Lower lobe of right lung (tissue), 2 donors: ENCODE measurements around the gene CYP27B1. TPM values are rescaled to one million over a fixed set of nuclear protein-coding genes. Genes with fewer than 3 reads are reported as not detected.
A peak's percentile ranks its signal among the peaks of the same experiment; 100 is the strongest.

ENCODE experiments used
- ATAC-seq, 2 donors: fragments of 200-7000 bp; cut with Tn5 transposase; one replicate each; pipeline ENCODE4 v1.9.1; 2020 to 2022; ENCODE audit warnings: mild to moderate bottlenecking in 2 of 2, moderate library complexity in 2 of 2
- DNase-seq: peaks from one replicate; pipeline ENCODE4 v3.0.0-alpha.2; 2020
- H3K27ac ChIP-seq: fragments of 200-600 bp; one replicate; pipeline ENCODE4 v1.8.0; 2022
- H3K27me3 ChIP-seq: fragments of 200-600 bp; one replicate; pipeline ENCODE4 v1.8.0; 2022; ENCODE audit warnings: low read depth
- H3K36me3 ChIP-seq: fragments of 200-600 bp; one replicate; pipeline ENCODE4 v1.8.0; 2022; ENCODE audit warnings: mild to moderate bottlenecking
- H3K4me1 ChIP-seq: fragments of 200-600 bp; one replicate; pipeline ENCODE4 v1.8.0; 2022
- H3K4me3 ChIP-seq: fragments of 200-600 bp; one replicate; pipeline ENCODE4 v1.8.0; 2022; ENCODE audit warnings: mild to moderate bottlenecking
- H3K9me3 ChIP-seq: fragments of 200-600 bp; one replicate; pipeline ENCODE4 v1.8.0; 2022
- CTCF ChIP-seq: fragments of 200-600 bp; IDR thresholded peaks from one replicate; pipeline ENCODE4 v1.8.0; 2022; ENCODE audit warnings: antibody characterized with exemption, mild to moderate bottlenecking
- intact Hi-C: fragments of 100-400 bp; cut with DNase I; formaldehyde crosslinking; loops from one replicate; pipeline ENCODE4 v1.11.0; 2022
- total RNA-seq: library from RNA; stranded (reverse); fragmentation: NEBNext Ultra II Directional; extraction: Animal tissue kit (Norgen Biotek cat#: 25700); gene quantifications from one replicate; pipeline ENCODE4 v1.2.1, GENCODE V29; 2021
- donor health status: DM: no; HTN: yes; CAD: no; lungs with severe emphysema.

Gene CYP27B1
- total RNA-seq, 1 donor from 2014 or later = 1.1 TPM

- Histone ChIP-seq H3K36me3 (peaks cover 23% of the 10 kb centered on the region), H3K9me3 (no peaks in the 10 kb centered on the region), H3K4me3 (peak overlapping the region; percentile 64), H3K4me1 (peaks cover 46% of the 10 kb centered on the region), H3K27ac (peak overlapping the region; percentile 78), H3K27me3 (no peaks in the 10 kb centered on the region)
- no peak for TF ChIP-seq CTCF
- peak; percentile 0 to 2 for ATAC-seq
- DNase-seq = peak; percentile 66
- intact Hi-C loops = no loop called here
Observed at GRCh38 chr12:57755454-57756372, 11.2 kb downstream of the CYP27B1 start.

DNA sequence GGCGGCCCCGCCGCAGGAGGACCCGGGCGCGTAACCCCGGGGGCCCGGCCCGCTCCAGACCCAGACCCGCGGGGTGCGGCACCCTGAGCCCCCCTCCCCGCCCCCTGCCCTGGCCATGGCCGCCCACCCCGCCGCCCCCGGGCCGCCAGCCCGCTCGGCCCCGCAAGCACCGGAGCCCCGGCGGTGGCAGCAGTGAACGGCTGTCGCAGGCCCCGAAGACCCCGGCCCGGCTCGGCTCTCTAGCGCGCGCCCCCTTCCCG lies 11.8 kb downstream of the CYP27B1 start:
- H3K36me3 ChIP-seq = peaks cover 29% of the 10 kb centered on the region
- DNase-seq = no peak
- intact Hi-C loops = no loop called here
- H3K4me1 ChIP-seq = peaks cover 51% of the 10 kb centered on the region
- H3K27ac ChIP-seq = peak overlapping the region; percentile 78
- no peak for ATAC-seq
- peak overlapping the region; percentile 64 for H3K4me3 ChIP-seq
- no peaks in the 10 kb centered on the region for H3K27me3 ChIP-seq
- no peaks in the 10 kb centered on the region for H3K9me3 ChIP-seq
- no peak for TF ChIP-seq CTCF

DNA sequence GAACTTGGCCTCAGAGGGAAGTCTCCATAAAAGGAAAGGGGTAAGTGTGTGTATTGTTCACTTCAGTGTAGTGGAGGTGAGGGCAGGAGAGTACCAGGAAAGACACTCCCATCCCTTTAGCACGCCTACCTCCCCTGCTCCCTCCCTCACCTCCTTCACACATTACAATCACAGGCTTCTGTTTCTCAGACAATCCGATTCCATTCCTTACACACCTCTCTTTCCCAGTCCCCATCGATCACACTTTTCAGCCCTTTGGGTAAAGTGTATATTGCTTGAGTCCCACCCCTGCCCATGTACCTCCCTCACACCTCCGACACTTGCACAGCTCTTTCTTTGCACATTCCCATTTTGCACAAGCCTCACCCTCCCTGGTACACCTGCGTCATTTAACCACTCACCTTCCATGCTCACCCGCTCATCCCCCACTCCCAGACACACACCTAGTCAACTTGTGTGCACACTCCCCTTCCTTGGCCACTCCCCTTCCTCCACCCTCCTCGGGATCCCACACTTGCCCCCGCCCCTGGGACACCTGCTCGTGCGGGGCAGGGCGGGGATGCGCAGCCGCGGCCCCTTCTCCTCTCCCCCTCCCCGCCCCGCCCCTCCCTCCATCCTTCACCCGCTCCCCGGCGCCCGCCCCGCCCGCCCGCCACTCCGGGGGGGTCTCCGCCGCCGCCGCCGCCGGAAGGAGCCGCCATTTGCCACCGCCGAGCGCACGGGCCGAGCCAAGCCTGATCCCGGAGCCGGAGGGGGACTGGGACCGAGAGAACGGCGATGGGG lies 12.3 kb downstream of the CYP27B1 start, which contains the start of gene MARCHF9:
MARCHF9 (plus strand) TSS at position 693 of the 783 bp plus-strand sequence. CDS start 426 bp downstream, outside the sequence.
- TF ChIP-seq CTCF = no peak
- peak within 1 kb of the TSS; percentile 64 for H3K4me3 ChIP-seq
- ATAC-seq (peak; percentile 59 to 69), DNase-seq (peak; percentile 86)
- H3K36me3 ChIP-seq = peaks cover 34% of the 10 kb centered on the region
- H3K27me3 ChIP-seq = no peaks in the 10 kb centered on the region
- intact Hi-C loops = no loop called here
- peaks cover 51% of the 10 kb centered on the region for H3K4me1 ChIP-seq
- no peaks in the 10 kb centered on the region for H3K9me3 ChIP-seq
- peak within 1 kb of the TSS; percentile 78 for H3K27ac ChIP-seq

DNA sequence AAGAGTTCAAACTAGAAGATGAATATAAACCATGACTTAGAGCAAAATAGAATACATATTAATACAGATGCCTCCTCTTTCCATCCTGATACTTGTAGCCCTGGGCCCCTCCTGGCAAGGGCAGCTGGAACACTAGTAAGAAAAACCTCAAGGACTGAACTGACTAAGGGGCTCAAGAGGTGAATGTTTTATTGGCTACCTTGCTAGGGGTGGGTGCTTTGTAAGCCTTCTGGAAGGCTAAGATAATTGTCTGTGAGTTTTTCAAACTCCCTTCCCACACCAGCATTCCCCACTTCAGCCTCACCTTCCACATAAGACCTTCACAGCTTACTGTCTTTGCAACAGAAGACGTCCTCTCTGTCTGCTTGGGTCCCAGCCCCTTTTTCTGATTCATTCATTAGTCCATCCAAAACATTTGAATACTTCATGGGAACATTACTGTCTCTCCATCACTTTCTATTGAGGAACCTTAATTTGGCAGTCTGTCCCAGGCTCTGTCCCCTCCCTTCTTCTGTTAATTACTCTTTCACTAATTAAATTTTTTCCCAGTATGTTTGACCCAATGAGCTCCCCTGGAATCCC lies 13.0 kb downstream of the CYP27B1 start:
- peaks cover 37% of the 10 kb centered on the region for H3K36me3 ChIP-seq
- peak overlapping the region; percentile 25 for H3K27ac ChIP-seq
- H3K4me3 ChIP-seq = no peak overlapping the region
- peaks cover 51% of the 10 kb centered on the region for H3K4me1 ChIP-seq
- H3K27me3 ChIP-seq = no peaks in the 10 kb centered on the region
- DNase-seq = no peak
- ATAC-seq = no peak
- no peaks in the 10 kb centered on the region for H3K9me3 ChIP-seq
- intact Hi-C loops = no loop called here
- TF ChIP-seq CTCF = no peak

DNA sequence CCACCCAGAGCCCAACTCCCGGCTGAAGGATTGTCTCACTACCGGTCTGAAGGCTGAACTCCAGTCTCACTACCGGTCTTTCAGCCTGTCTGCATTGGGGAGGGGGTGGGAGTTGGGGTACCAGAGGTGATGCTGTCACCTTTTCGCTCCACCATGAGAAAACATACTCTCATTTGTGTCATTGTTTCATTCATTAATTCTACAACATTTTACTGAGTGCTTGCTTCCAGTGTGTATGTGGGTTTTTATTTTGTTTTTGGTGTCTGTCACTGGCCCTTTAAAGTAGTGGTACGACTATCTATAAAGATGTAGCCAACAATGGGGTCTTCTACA lies 14.2 kb downstream of the CYP27B1 start:
- TF ChIP-seq CTCF = no peak
- peak overlapping the region; percentile 84 for H3K4me3 ChIP-seq
- ATAC-seq = no peak
- H3K36me3 ChIP-seq = peaks cover 37% of the 10 kb centered on the region
- no peak for DNase-seq
- no peaks in the 10 kb centered on the region for H3K27me3 ChIP-seq
- H3K4me1 ChIP-seq = peaks cover 51% of the 10 kb centered on the region
- H3K27ac ChIP-seq = peak overlapping the region; percentile 69
- no peaks in the 10 kb centered on the region for H3K9me3 ChIP-seq
- intact Hi-C loops = no loop called here
